Stimulated activated CD8-positive, alpha-beta memory T cell treated with anti-CD3 and anti-CD28 coated beads, Interleukin-15, amount 100 ng/mL, for 4 hours (primary cell): Measurements from ENCODE around the gene PLET1.
"Not testable (repeated sequence)": the region's sequence is repeated elsewhere in the genome, so short reads cannot be mapped to it uniquely, and the experiment has no call there.

Experiments
- DNase-seq, 2 donors: peaks; one replicate each; pipeline ENCODE4 v3.0.0-alpha.2; 2020; ENCODE audit warnings: low read depth in 2 of 2

Gene PLET1

DNA sequence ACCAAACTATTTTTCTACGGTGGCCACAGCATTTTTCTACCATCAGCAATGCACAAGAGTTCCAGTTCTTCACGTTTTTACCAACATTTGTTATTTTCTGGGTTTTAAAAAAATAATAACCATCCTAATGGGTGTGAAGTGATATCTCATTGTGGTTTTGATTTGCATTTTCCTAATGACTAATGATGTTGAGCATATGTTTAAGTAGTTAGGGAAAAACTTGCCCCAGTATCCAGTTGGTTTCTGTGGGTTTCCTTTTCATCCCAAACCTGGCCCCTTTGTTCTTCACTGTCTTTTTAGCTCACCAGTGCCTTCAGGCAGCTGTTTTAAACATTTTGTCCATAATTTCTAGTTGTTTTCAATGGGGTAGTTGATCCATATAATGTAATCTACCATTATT, 49.1 kb downstream of the PLET1 start:
- DNase-seq, result no peak

DNA sequence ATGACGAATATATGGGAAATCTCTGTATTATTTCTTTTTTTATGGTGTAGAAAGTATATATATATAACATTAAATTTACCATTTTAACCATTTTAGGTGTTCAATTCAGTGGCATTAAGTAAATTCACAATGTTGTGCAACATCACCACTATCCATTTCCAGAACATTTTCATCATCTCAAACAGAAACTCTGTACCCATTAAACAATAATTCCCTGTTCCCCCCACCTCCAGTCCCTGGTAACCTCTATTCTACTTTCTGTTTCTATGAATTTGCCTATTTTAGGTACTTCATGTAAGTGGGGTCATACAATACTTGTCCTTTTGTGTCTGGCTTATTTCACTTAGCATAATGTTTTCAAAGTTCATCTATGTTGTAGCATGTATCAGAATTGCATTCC, 49.8 kb downstream of the PLET1 start:
- no peak for DNase-seq

DNA sequence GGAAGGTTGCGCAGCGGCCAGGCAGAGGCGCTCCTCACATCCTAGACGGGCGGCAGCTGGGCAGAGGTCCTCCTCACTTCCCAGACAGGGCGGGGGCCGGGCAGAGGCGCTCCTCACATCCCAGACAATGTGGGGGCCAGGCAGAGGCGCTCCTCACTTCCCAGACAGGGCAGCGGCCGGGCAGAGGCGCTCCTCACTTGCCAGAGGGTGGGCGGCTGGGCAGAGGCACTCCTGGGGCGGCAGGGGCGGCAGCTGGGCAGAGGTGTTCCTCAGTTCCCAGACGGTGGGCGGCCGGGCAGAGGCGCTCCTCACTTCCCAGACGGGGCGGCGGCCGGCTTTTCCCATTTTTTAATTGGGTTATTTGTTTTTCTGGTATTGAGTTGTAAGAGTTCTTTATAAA, 54.6 kb downstream of the PLET1 start:
- DNase-seq, result no peak

DNA sequence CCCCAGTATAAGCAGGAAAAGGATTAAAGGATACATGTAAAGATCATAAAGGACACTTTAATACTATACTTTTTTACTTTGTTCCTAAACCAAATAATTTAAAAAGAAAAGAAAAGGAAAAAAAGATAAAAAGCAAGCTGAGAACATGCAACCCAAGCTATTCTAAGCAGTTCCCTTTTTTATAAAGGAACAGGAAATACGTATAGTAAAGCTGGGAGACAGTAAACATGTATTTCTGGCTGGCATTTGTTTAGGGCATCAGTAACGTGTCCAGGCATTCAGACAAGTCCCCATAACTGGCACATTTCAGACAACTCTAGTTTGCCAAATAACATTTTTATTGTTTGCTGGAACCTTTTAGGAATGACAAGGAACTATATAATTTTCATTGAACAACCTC, 60.4 kb downstream of the PLET1 start:
- DNase-seq, result no peak

DNA sequence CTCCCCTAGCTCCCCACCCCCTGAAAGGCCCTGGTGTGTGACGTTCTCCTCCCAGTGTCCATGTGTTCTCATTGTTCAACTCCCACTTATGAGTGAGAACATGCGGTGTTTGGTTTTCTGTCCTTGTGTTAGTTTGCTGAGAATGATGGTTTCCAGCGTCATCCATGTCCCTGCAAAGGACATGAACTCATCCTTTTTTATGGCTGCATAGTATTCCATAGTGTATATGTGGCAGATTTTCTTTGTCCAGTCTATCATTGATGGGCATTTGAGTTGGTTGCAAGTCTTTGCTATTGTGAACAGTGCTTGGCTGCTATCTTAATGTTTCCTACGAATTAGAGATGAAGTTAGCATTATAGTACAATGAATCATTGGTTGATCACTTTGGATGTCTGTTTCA, 61.6 kb downstream of the PLET1 start:
- not testable (repeated sequence) for DNase-seq
